ENCODE data around the gene RAD51B. TPM values are rescaled to one million over a fixed set of nuclear protein-coding genes. Genes with fewer than 3 reads are reported as not detected.

The RAD51B gene
- total and polyA plus RNA-seq, 2 of the 13 experiments (the other 11 are each of a cell fraction or from before 2014, with no cell fraction given), result 7.0 to 9.5 TPM

- peak; percentile 75; the same call in 1 of the 2 replicates for TF ChIP-seq ZNF772 (CRISPR knock-in tag; IDR thresholded peaks at IDR 0.05)
- TF ChIP-seq ZIK1 (CRISPR knock-in tag; IDR thresholded peaks at IDR 0.05; ENCODE audit: borderline replicate concordance, low read depth), result 0 out of 2 replicates have a peak, but pooled peaks have one; percentile 32
- TF ChIP-seq, protein P1, sequence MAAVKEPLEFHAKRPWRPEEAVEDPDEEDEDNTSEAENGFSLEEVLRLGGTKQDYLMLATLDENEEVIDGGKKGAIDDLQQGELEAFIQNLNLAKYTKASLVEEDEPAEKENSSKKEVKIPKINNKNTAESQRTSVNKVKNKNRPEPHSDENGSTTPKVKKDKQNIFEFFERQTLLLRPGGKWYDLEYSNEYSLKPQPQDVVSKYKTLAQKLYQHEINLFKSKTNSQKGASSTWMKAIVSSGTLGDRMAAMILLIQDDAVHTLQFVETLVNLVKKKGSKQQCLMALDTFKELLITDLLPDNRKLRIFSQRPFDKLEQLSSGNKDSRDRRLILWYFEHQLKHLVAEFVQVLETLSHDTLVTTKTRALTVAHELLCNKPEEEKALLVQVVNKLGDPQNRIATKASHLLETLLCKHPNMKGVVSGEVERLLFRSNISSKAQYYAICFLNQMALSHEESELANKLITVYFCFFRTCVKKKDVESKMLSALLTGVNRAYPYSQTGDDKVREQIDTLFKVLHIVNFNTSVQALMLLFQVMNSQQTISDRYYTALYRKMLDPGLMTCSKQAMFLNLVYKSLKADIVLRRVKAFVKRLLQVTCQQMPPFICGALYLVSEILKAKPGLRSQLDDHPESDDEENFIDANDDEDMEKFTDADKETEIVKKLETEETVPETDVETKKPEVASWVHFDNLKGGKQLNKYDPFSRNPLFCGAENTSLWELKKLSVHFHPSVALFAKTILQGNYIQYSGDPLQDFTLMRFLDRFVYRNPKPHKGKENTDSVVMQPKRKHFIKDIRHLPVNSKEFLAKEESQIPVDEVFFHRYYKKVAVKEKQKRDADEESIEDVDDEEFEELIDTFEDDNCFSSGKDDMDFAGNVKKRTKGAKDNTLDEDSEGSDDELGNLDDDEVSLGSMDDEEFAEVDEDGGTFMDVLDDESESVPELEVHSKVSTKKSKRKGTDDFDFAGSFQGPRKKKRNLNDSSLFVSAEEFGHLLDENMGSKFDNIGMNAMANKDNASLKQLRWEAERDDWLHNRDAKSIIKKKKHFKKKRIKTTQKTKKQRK (IDR thresholded peaks at IDR 0.05; ENCODE audit: low read length), result no peak
- TF ChIP-seq NR1H2 (CRISPR knock-in tag; IDR thresholded peaks at IDR 0.05; ENCODE audit: borderline replicate concordance, low read depth), result no peak
- 0 out of 2 replicates have a peak, but pooled peaks have one; percentile 29 for TF ChIP-seq ZNF205 (CRISPR knock-in tag; IDR thresholded peaks at IDR 0.05)
- TF ChIP-seq ZNF263 (CRISPR knock-in tag; IDR thresholded peaks at IDR 0.05), result peak; percentile 77
- TF ChIP-seq, protein P2, sequence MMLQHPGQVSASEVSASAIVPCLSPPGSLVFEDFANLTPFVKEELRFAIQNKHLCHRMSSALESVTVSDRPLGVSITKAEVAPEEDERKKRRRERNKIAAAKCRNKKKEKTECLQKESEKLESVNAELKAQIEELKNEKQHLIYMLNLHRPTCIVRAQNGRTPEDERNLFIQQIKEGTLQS (CRISPR knock-in tag; IDR thresholded peaks at IDR 0.05), result peak; percentile 73; the same call in 1 of the 2 replicates
- peak; percentile 64; the same call in 1 of the 2 replicates for TF ChIP-seq RXRB (CRISPR knock-in tag; IDR thresholded peaks at IDR 0.05; ENCODE audit: borderline replicate concordance)
- TF ChIP-seq PLRG1 (conservative IDR thresholded peaks at IDR 0.05), result no peak
- TF ChIP-seq NCOA5 (CRISPR knock-in tag; IDR thresholded peaks at IDR 0.05), result no peak
- TF ChIP-seq KLF12 (CRISPR knock-in tag; IDR thresholded peaks at IDR 0.05; ENCODE audit: borderline replicate concordance), result 0 out of 2 replicates have a peak, but pooled peaks have one; percentile 29
- TF ChIP-seq, protein P3, sequence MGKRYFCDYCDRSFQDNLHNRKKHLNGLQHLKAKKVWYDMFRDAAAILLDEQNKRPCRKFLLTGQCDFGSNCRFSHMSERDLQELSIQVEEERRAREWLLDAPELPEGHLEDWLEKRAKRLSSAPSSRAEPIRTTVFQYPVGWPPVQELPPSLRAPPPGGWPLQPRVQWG (CRISPR knock-in tag; IDR thresholded peaks at IDR 0.05; ENCODE audit: borderline replicate concordance, low read depth), result no peak
- peak; percentile 40; the same call in 1 of the 2 replicates for TF ChIP-seq ATF7 (IDR thresholded peaks at IDR 0.05)
- peak; percentile 85 for TF ChIP-seq ATF7 (CRISPR knock-in tag; IDR thresholded peaks at IDR 0.05)
- peak; percentile 18; the same call in 1 of the 2 replicates for TF ChIP-seq ZNF788 (CRISPR knock-in tag; IDR thresholded peaks at IDR 0.05; ENCODE audit: borderline replicate concordance)
- no peak for TF ChIP-seq ZNF777 (CRISPR knock-in tag; IDR thresholded peaks at IDR 0.05)
- TF ChIP-seq PCBP2 (optimal IDR thresholded peaks at IDR 0.05; ENCODE audit: low read depth, low read length, poor library complexity, severe bottlenecking), result no peak
- peak; percentile 81 for TF ChIP-seq SOX5 (CRISPR knock-in tag; IDR thresholded peaks at IDR 0.05; ENCODE audit: borderline replicate concordance)
- TF ChIP-seq KMT2B (CRISPR knock-in tag; IDR thresholded peaks at IDR 0.05), result 0 out of 2 replicates have a peak, but pooled peaks have one; percentile 42
- TF ChIP-seq ELF3 (CRISPR knock-in tag; IDR thresholded peaks at IDR 0.05), result 0 out of 2 replicates have a peak, but pooled peaks have one; percentile 42
- TF ChIP-seq FOSL1 (CRISPR knock-in tag; IDR thresholded peaks at IDR 0.05; ENCODE audit: borderline replicate concordance), result no peak
- no peak for TF ChIP-seq ZNF335 (CRISPR knock-in tag; IDR thresholded peaks at IDR 0.05)
- TF ChIP-seq MEIS2 (CRISPR knock-in tag; IDR thresholded peaks at IDR 0.05), result no peak
- 0 out of 2 replicates have a peak, but pooled peaks have one; percentile 38 for TF ChIP-seq KAT8 (CRISPR knock-in tag; IDR thresholded peaks at IDR 0.05)
- TF ChIP-seq KLF15 (CRISPR knock-in tag; IDR thresholded peaks at IDR 0.05; ENCODE audit: borderline replicate concordance), result no peak
- TF ChIP-seq TEAD3 (CRISPR knock-in tag; optimal IDR thresholded peaks at IDR 0.05; ENCODE audit: borderline replicate concordance), result peak; percentile 49
- TF ChIP-seq ZNF83 (CRISPR knock-in tag; IDR thresholded peaks at IDR 0.05; ENCODE audit: borderline replicate concordance), result no peak; the same call in 1 of the 2 replicates
- peak; percentile 28 for TF ChIP-seq MED8 (CRISPR knock-in tag; IDR thresholded peaks at IDR 0.05; ENCODE audit: insufficient replicate concordance)
- TF ChIP-seq KMT2A (CRISPR knock-in tag; IDR thresholded peaks at IDR 0.05), result 0 out of 2 replicates have a peak, but pooled peaks have one; percentile 48
- TF ChIP-seq TMF1 (CRISPR knock-in tag; IDR thresholded peaks at IDR 0.05; ENCODE audit: low read depth), result no peak
These were observed 742.0 kb downstream of the RAD51B start (continued) for GRCh38 chr14:68561531-68562007.

Data from HepG2 (cell line).